MCF 10A (cell line): Measurements from ENCODE around the gene NME3. TPM values are rescaled to one million over a fixed set of nuclear protein-coding genes. Genes with fewer than 3 reads are reported as not detected.
A peak's percentile ranks its signal among the peaks of the same experiment; 100 is the strongest.

Experiments used
- BruUV-seq: library from RNA; stranded (reverse); fragments of 400-500 nt; replicated peaks from 2 replicates; lab custom pipeline; 2021; lab: Mats Ljungman, UMichigan
- CTCF ChIA-PET: fragments of 300-600 bp; sonication (Branson Sonifier 250); formaldehyde crosslinking; extraction: SDS; loops from one replicate; lab custom pipeline; 2021; ENCODE audit warnings: antibody characterized with exemption, inconsistent platforms; lab: Yijun Ruan, JAX
- POLR2A ChIA-PET: fragments of 300-600, 350-650 bp; sonication (Branson Sonifier 250); formaldehyde crosslinking; extraction: SDS; loops from one replicate; lab custom pipeline; 2020; ENCODE audit warnings: antibody characterized with exemption, inconsistent platforms; lab: Yijun Ruan, JAX
- DNase-seq: peaks from one replicate; pipeline ENCODE4 v3.0.0-alpha.2; 2018; ENCODE audit not compliant: unreplicated experiment
- H3K27ac Mint-ChIP-seq: one replicate; pipeline ENCODE4 v1.8.0; 2022; ENCODE audit warnings: mild to moderate bottlenecking, low read depth, mixed read lengths; ENCODE audit not compliant: unreplicated experiment
- H3K27me3 Mint-ChIP-seq: one replicate; pipeline ENCODE4 v1.8.0; 2022; ENCODE audit warnings: mixed read lengths; ENCODE audit not compliant: insufficient read depth, unreplicated experiment
- H3K36me3 Mint-ChIP-seq: one replicate; pipeline ENCODE4 v1.8.0; 2022; ENCODE audit warnings: mild to moderate bottlenecking, moderate library complexity, mixed read lengths; ENCODE audit not compliant: insufficient read depth, unreplicated experiment
- H3K4me1 Mint-ChIP-seq: one replicate; pipeline ENCODE4 v1.8.0; 2022; ENCODE audit warnings: mixed read lengths; ENCODE audit not compliant: insufficient read depth, unreplicated experiment
- H3K4me3 Mint-ChIP-seq: one replicate; pipeline ENCODE4 v1.8.0; 2022; ENCODE audit warnings: mild to moderate bottlenecking, moderate library complexity, mixed read lengths; ENCODE audit not compliant: unreplicated experiment
- H3K9me3 Mint-ChIP-seq: one replicate; pipeline ENCODE4 v1.8.0; 2022; ENCODE audit warnings: mixed read lengths; ENCODE audit not compliant: unreplicated experiment
- CTCF ChIP-seq: fragments of 200-600 bp; IDR thresholded peaks from one replicate; pipeline ENCODE4 v1.8.0; 2022; ENCODE audit warnings: antibody characterized with exemption, mild to moderate bottlenecking; ENCODE audit not compliant: unreplicated experiment
- intact Hi-C: fragments of 100-400 bp; cut with micrococcal nuclease; formaldehyde crosslinking; loops from 2 replicates; pipeline ENCODE4 v1.14.1; 2022
- total RNA-seq: library from RNA; stranded (reverse); gene quantifications from 2 replicates; pipeline ENCODE4 v1.2.3, GENCODE V29; 2022

NME3 gene
- total RNA-seq, 1 experiment from 2014 or later, result 44.0 TPM

- no peaks in the 10 kb centered on the region for H3K9me3 Mint-ChIP-seq
- no peaks in the 10 kb centered on the region for H3K4me1 Mint-ChIP-seq
- no peak overlapping the region for H3K27ac Mint-ChIP-seq
- no peak overlapping the region for H3K4me3 Mint-ChIP-seq
- H3K36me3 Mint-ChIP-seq, result peaks cover 60% of the 10 kb centered on the region
- POLR2A ChIA-PET, result no interaction called here
- DNase-seq, result no peak
- no peak for TF ChIP-seq CTCF
- CTCF ChIA-PET, result interaction anchor here (0.7 kb wide), 1 partner anchor 188 kb away, joined by 3 read pairs; no protein-coding TSS in a partner anchor
- no peaks in the 10 kb centered on the region for H3K27me3 Mint-ChIP-seq
- intact Hi-C loops, result no loop called here
- no TSS peak for BruUV-seq
These were observed 45.9 kb upstream of the NME3 start for GRCh38 chr16:1817276-1817589.

DNA sequence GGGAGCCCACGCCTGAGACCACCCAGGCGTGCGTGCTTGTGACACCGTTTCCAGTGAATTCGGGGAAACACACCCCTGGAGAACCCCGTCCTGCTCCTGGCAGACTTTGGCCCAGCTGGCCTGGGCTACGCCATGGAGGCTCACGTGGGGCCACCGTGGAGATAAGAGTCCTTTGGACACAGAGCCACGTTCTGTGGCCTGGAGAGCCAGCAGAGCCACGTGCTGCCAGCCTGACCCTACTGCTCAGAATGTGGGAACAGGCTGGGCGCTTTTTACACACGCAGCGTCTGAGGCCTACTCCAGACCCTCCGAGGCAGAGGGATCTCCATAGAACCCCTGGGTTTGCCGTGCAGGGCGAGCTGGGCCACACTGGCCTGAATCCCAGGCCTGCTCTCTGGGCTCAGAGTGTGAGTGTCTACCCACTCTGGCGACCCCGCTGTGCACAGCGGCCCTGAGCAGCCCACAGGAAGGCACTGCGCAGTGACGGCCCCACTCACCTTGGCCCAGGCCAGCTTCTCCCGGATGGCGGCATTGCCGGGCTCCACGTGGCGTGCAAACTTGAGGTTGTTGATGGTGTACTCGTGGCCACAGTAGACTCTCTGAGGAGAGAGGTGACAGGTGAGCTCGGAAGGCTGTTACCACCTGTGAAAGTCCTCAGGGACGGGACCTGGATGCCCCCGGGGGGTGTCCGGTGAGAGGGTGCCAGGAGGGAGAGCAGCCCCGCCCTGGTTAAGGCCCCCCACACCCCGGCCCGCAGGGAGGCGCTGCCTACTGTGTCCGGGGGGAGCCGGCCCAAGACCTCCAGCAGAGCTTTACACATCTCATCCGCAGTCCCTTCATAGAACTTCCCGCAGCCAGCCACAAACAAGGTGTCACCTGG, 45.3 kb upstream of the NME3 start:
- CTCF ChIA-PET, result interaction anchor here (0.7 kb wide), 1 partner anchor 188 kb away, joined by 3 read pairs; no protein-coding TSS in a partner anchor
- no peak for TF ChIP-seq CTCF
- H3K27ac Mint-ChIP-seq, result no peak overlapping the region
- peaks cover 56% of the 10 kb centered on the region for H3K36me3 Mint-ChIP-seq
- POLR2A ChIA-PET, result no interaction called here
- no TSS peak for BruUV-seq
- no peaks in the 10 kb centered on the region for H3K27me3 Mint-ChIP-seq
- no peaks in the 10 kb centered on the region for H3K4me1 Mint-ChIP-seq
- intact Hi-C loops, result no loop called here
- DNase-seq, result no peak
- no peak overlapping the region for H3K4me3 Mint-ChIP-seq
- no peaks in the 10 kb centered on the region for H3K9me3 Mint-ChIP-seq

GRCh38 chr16:1815461-1815860, 44.1 kb upstream of the NME3 start:
- Mint-ChIP-seq H3K9me3 (no peaks in the 10 kb centered on the region), H3K4me3 (no peak overlapping the region), H3K27me3 (no peaks in the 10 kb centered on the region), H3K27ac (no peak overlapping the region), H3K36me3 (peaks cover 45% of the 10 kb centered on the region), H3K4me1 (no peaks in the 10 kb centered on the region)
- POLR2A ChIA-PET, result interaction anchor here (2.1 kb wide), 1 partner anchor 11 kb away, joined by 7 read pairs; the partner anchor contains the start of genes FAHD1 and HAGH
- no peak for DNase-seq
- CTCF ChIA-PET, result no interaction called here
- intact Hi-C loops, result no loop called here
- TF ChIP-seq CTCF, result no peak
- BruUV-seq, result no TSS peak

DNA sequence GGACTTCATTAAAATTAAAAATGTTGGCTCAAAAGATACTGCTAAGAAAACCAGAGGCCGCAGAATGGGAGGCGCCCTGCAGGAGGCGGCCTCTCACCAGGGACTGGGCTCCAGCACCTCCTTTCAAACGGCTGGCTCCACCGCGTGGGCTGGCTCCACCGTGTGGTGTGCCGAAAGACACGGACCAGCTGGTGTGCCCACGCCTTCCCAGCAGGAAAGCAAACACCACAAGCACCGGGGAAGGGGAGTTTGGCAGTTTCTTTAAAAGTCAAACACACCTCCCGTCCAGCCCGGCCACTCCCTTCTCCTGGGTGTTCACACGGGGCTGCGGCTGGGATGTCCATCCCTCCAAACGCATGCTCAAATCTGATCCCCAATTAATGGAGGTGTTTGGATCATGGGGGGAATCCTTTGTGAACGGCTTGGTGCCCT, 41.4 kb upstream of the NME3 start:
- H3K27me3 Mint-ChIP-seq, result no peaks in the 10 kb centered on the region
- H3K9me3 Mint-ChIP-seq, result no peaks in the 10 kb centered on the region
- DNase-seq, result peak; percentile 47
- H3K4me1 Mint-ChIP-seq, result no peaks in the 10 kb centered on the region
- POLR2A ChIA-PET, result no interaction called here
- H3K27ac Mint-ChIP-seq, result no peak overlapping the region
- H3K4me3 Mint-ChIP-seq, result no peak overlapping the region
- intact Hi-C loops, result no loop called here
- CTCF ChIA-PET, result no interaction called here
- no TSS peak for BruUV-seq
- peak; percentile 18 for TF ChIP-seq CTCF
- H3K36me3 Mint-ChIP-seq, result peaks cover 54% of the 10 kb centered on the region
